Measurements from ENCODE around the gene ABLIM2.

DNA sequence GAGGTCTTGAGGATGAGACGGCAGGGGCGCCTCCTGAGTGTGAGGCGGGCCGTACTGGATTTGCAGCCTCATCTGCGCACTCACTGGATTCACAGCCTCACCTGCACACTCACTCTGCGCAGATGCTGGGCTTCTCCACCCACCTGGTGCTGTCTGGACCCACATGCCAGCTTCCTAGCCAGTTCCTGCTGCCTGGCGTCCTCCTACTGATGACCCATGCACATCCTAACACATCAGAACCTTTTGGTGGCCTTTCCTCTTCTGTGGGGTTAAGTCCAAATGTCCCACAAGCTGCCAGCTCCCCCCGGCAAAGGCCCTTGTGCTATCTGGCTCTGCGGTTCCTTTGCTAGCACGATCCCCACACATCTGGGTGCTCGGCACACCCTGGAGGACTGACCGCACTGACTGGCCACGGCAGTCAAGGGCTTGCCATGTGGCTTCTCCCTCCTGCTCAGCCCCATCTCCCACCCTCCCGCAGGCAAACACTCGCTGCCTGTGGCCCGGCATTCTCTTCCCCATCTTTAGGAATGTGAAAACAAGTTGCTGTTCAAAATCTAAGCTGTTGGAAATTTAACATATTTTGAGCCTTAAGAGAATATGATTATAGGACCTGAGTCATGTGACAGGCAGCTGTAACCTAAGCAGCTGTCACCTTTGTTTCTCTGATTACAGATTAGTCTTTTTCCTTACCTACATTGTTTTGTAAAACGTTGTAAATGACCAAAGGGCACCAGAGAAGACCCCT lies 179.5 kb downstream of the ABLIM2 start:
- TF ChIP-seq ATAD3A (CRISPR knock-in tag; IDR thresholded peaks at IDR 0.05) (no peak), REPIN1 (CRISPR knock-in tag; IDR thresholded peaks at IDR 0.05; ENCODE audit: borderline replicate concordance, low read depth) (no peak), ZNF530 (CRISPR knock-in tag; IDR thresholded peaks at IDR 0.05; ENCODE audit: low read depth) (no peak), ZFX (CRISPR knock-in tag; IDR thresholded peaks at IDR 0.05; ENCODE audit: low read depth) (no peak), ZNF7 (CRISPR knock-in tag; IDR thresholded peaks at IDR 0.05) (no peak)
- TF ChIP-seq, protein P1, sequence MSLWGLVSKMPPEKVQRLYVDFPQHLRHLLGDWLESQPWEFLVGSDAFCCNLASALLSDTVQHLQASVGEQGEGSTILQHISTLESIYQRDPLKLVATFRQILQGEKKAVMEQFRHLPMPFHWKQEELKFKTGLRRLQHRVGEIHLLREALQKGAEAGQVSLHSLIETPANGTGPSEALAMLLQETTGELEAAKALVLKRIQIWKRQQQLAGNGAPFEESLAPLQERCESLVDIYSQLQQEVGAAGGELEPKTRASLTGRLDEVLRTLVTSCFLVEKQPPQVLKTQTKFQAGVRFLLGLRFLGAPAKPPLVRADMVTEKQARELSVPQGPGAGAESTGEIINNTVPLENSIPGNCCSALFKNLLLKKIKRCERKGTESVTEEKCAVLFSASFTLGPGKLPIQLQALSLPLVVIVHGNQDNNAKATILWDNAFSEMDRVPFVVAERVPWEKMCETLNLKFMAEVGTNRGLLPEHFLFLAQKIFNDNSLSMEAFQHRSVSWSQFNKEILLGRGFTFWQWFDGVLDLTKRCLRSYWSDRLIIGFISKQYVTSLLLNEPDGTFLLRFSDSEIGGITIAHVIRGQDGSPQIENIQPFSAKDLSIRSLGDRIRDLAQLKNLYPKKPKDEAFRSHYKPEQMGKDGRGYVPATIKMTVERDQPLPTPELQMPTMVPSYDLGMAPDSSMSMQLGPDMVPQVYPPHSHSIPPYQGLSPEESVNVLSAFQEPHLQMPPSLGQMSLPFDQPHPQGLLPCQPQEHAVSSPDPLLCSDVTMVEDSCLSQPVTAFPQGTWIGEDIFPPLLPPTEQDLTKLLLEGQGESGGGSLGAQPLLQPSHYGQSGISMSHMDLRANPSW (CRISPR knock-in tag; IDR thresholded peaks at IDR 0.05; ENCODE audit: borderline replicate concordance), result no peak

Data from HepG2 (cell line).